GM23338 (cell line): ENCODE data around the gene OTOP2. TPM values are rescaled to one million over a fixed set of nuclear protein-coding genes. Genes with fewer than 3 reads are reported as not detected.

ENCODE experiments used
- ATAC-seq: fragments of 200-7000 bp; cut with Tn5 transposase; 3 replicates; pipeline ENCODE4 v1.9.1; 2020
- DNase-seq: peaks from one replicate; pipeline ENCODE4 v3.0.0-alpha.2; 2015; ENCODE audit warnings: low spot score
- H2AFZ ChIP-seq: fragments of 200-600 bp; sonication (generic); 2 replicates; pipeline ENCODE4 v1.8.0; 2016; ENCODE audit warnings: antibody characterized with exemption, mild to moderate bottlenecking, moderate library complexity
- H3F3A ChIP-seq: fragments of 200-600 bp; sonication (generic); replicated peaks from 2 replicates; pipeline ENCODE4 v1.8.0; 2017; ENCODE audit warnings: antibody characterized with exemption, mixed run types, low read depth
- H3K27ac ChIP-seq: fragments of 200-600 bp; sonication (generic); 2 replicates; pipeline ENCODE4 v1.6.1; 2016; ENCODE audit warnings: low read depth
- H3K27me3 ChIP-seq: fragments of 200-600 bp; sonication (generic); 2 replicates; pipeline ENCODE4 v1.8.0; 2016; ENCODE audit warnings: mild to moderate bottlenecking, mixed run types, moderate library complexity; ENCODE audit not compliant: insufficient read depth
- H3K36me3 ChIP-seq: fragments of 200-600 bp; sonication (generic); 2 replicates; pipeline ENCODE4 v1.8.0; 2016; ENCODE audit warnings: mild to moderate bottlenecking; ENCODE audit not compliant: insufficient read depth
- H3K4me1 ChIP-seq: fragments of 200-600 bp; sonication (generic); 2 replicates; pipeline ENCODE4 v1.8.0; 2016; ENCODE audit warnings: mild to moderate bottlenecking, moderate library complexity; ENCODE audit not compliant: insufficient read depth
- H3K4me2 ChIP-seq: fragments of 200-600 bp; sonication (generic); 2 replicates; pipeline ENCODE4 v1.7.1; 2017; ENCODE audit warnings: mixed run types
- H3K4me3 ChIP-seq: fragments of 200-600 bp; sonication (generic); 2 replicates; pipeline ENCODE4 v1.6.1; 2016; ENCODE audit warnings: mixed run types
- H3K79me2 ChIP-seq: fragments of 200-600 bp; sonication (generic); replicated peaks from 2 replicates; pipeline ENCODE4 v1.8.0; 2017; ENCODE audit warnings: mild to moderate bottlenecking; ENCODE audit not compliant: insufficient read depth
- H3K9me2 ChIP-seq: fragments of 200-600 bp; sonication (generic); 2 replicates; pipeline ENCODE4 v1.8.0; 2017; ENCODE audit not compliant: insufficient read depth
- H4K20me1 ChIP-seq: fragments of 200-600 bp; sonication (generic); replicated peaks from 2 replicates; pipeline ENCODE4 v1.8.0; 2017; ENCODE audit warnings: mild to moderate bottlenecking; ENCODE audit not compliant: insufficient read depth
- H3K27ac Mint-ChIP-seq: 2 replicates; pipeline ENCODE4 v1.8.0; 2020; ENCODE audit warnings: inconsistent platforms, mild to moderate bottlenecking, moderate library complexity, mixed read lengths
- H3K27me3 Mint-ChIP-seq: 3 replicates; pipeline ENCODE4 v1.8.0; 2022; ENCODE audit warnings: low read depth, mild to moderate bottlenecking, moderate library complexity, mixed read lengths, inconsistent platforms; ENCODE audit not compliant: insufficient read depth, poor library complexity
- H3K36me3 Mint-ChIP-seq: 3 replicates; pipeline ENCODE4 v1.8.0; 2021; ENCODE audit warnings: low read depth, mild to moderate bottlenecking, inconsistent platforms, moderate library complexity, mixed read lengths
- H3K4me1 Mint-ChIP-seq: 3 replicates; pipeline ENCODE4 v1.8.0; 2020; ENCODE audit warnings: mild to moderate bottlenecking, inconsistent platforms, mixed read lengths
- H3K4me3 Mint-ChIP-seq: 3 replicates; pipeline ENCODE4 v1.8.0; 2021; ENCODE audit warnings: moderate library complexity, mild to moderate bottlenecking, inconsistent platforms, mixed read lengths
- H3K9me3 Mint-ChIP-seq: 3 replicates; pipeline ENCODE4 v1.8.0; 2020; ENCODE audit warnings: moderate library complexity, mild to moderate bottlenecking, inconsistent platforms, mixed read lengths
- CREB1 ChIP-seq: fragments of 250-450 bp; sonication (Bioruptor Pico); IDR thresholded peaks from 2 replicates; pipeline ENCODE4 v1.5.0; 2020; ENCODE audit warnings: low read depth, mild to moderate bottlenecking, moderate library complexity
- EZH2 ChIP-seq: fragments of 200-600 bp; sonication (generic); IDR thresholded peaks from one replicate; pipeline ENCODE4 v1.8.0; 2017; ENCODE audit warnings: antibody characterized with exemption, mild to moderate bottlenecking, low read depth; ENCODE audit not compliant: unreplicated experiment
- EZH2phosphoT487 ChIP-seq: fragments of 200-600 bp; sonication (generic); IDR thresholded peaks from one replicate; pipeline ENCODE4 v1.8.1; 2018; ENCODE audit warnings: antibody characterized with exemption; ENCODE audit not compliant: unreplicated experiment
- JUNB ChIP-seq: IDR thresholded peaks from one replicate; pipeline ENCODE4 v1.6.1; 2016; ENCODE audit warnings: antibody characterized with exemption; ENCODE audit not compliant: unreplicated experiment
- NANOG ChIP-seq: IDR thresholded peaks from 2 replicates; pipeline ENCODE4 v1.6.1; 2016; ENCODE audit warnings: antibody characterized with exemption, borderline replicate concordance
- POLR2AphosphoS5 ChIP-seq: IDR thresholded peaks from 2 replicates; pipeline ENCODE4 v1.6.1; 2016; ENCODE audit warnings: antibody characterized with exemption, low read depth
- STAT1 ChIP-seq: IDR thresholded peaks from one replicate; pipeline ENCODE4 v1.6.1; 2016; ENCODE audit warnings: antibody characterized with exemption; ENCODE audit not compliant: unreplicated experiment
- ZNF114 ChIP-seq: fragments of 250-450 bp; sonication (Bioruptor Pico); IDR thresholded peaks from 2 replicates; pipeline ENCODE4 v1.5.0; 2020; ENCODE audit warnings: mild to moderate bottlenecking, moderate library complexity
- ZNF331 ChIP-seq: fragments of 250-450 bp; sonication (Bioruptor Pico); IDR thresholded peaks from 2 replicates; pipeline ENCODE4 v1.5.0; 2020; ENCODE audit warnings: low read depth, mild to moderate bottlenecking, moderate library complexity
- polyA plus RNA-seq: library from polyadenylated mRNA; unstranded; fragments of >200 nt; fragmentation: Nextera tagmentation; extraction: Ambion mirVana; gene quantifications from 2 replicates; pipeline ENCODE4 v1.2.1, GENCODE V29; 2016
- total RNA-seq: library from RNA; depleted of rRNA; stranded (reverse); fragments of >200 nt; shearing (Covaris generic); gene quantifications from 2 replicates; pipeline ENCODE4 v1.2.3, GENCODE V29; 2014
- TF ChIP-seq, protein P1 (sequence below): fragments of 250-450 bp; sonication (Bioruptor Pico); IDR thresholded peaks from 2 replicates; pipeline ENCODE4 v1.5.0; 2020; ENCODE audit warnings: mild to moderate bottlenecking, moderate library complexity
- TF ChIP-seq, protein P2 (sequence below), 2 experiments: fragments of 200-600 bp in 1 of 2; sonication (generic) in 1 of 2; conservative IDR thresholded peaks; 2 replicates each; pipeline versions ENCODE4 v1.5.1 to v1.6.1; 2016 to 2017; ENCODE audit warnings: antibody characterized with exemption in 2 of 2, low read depth in 2 of 2, mild to moderate bottlenecking in 2 of 2, moderate library complexity in 1 of 2
- TF ChIP-seq, protein P3 (sequence below): IDR thresholded peaks from 2 replicates; pipeline ENCODE4 v1.6.1; 2016; ENCODE audit warnings: antibody characterized with exemption
- TF ChIP-seq, protein P4 (sequence below): IDR thresholded peaks from one replicate; pipeline ENCODE4 v1.6.1; 2018; ENCODE audit warnings: antibody characterized with exemption; ENCODE audit not compliant: unreplicated experiment

OTOP2 gene
- total and polyA plus RNA-seq, 2 experiments from 2014 or later, result not detected

DNA sequence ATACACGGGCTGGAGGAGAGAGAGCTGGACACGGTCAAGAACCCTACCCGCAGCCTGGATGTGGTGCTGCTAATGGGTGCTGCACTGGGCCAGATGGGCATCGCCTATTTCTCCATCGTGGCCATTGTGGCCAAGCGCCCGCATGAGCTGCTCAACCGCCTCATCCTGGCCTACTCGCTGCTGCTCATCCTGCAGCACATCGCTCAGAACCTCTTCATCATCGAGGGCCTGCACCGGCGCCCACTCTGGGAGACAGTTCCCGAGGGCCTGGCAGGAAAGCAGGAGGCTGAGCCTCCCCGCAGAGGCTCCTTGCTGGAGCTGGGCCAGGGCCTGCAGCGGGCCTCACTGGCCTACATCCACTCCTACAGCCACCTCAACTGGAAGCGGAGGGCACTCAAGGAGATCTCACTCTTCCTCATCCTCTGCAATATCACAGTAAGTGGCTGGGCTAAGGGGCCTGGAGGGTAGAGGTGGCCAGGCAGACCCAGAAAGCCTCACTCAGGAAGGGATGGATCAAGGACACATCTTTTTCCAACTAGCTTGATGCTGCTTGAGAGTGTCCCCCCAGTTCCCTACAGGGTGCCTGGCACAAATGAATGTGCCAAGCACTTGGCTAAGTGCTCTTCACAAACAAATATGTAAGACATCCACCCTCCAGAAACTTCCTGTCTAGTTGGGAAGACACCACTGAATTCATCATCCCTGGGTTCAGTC is 23.1 kb downstream of the OTOP2 start:
- H2AFZ ChIP-seq, result no peak overlapping the region
- H3K4me3 Mint-ChIP-seq, result no peak overlapping the region
- no peaks in the 10 kb centered on the region for H3K36me3 ChIP-seq
- no peaks in the 10 kb centered on the region for H3K9me3 Mint-ChIP-seq
- no peak for DNase-seq
- no peak overlapping the region for H3K27ac Mint-ChIP-seq
- no peaks in the 10 kb centered on the region for H3F3A ChIP-seq
- H3K27me3 Mint-ChIP-seq, result peaks cover 12% of the 10 kb centered on the region
- H3K27me3 ChIP-seq, result no peaks in the 10 kb centered on the region
- no peak for TF ChIP-seq ZNF114
- TF ChIP-seq, protein P1, sequence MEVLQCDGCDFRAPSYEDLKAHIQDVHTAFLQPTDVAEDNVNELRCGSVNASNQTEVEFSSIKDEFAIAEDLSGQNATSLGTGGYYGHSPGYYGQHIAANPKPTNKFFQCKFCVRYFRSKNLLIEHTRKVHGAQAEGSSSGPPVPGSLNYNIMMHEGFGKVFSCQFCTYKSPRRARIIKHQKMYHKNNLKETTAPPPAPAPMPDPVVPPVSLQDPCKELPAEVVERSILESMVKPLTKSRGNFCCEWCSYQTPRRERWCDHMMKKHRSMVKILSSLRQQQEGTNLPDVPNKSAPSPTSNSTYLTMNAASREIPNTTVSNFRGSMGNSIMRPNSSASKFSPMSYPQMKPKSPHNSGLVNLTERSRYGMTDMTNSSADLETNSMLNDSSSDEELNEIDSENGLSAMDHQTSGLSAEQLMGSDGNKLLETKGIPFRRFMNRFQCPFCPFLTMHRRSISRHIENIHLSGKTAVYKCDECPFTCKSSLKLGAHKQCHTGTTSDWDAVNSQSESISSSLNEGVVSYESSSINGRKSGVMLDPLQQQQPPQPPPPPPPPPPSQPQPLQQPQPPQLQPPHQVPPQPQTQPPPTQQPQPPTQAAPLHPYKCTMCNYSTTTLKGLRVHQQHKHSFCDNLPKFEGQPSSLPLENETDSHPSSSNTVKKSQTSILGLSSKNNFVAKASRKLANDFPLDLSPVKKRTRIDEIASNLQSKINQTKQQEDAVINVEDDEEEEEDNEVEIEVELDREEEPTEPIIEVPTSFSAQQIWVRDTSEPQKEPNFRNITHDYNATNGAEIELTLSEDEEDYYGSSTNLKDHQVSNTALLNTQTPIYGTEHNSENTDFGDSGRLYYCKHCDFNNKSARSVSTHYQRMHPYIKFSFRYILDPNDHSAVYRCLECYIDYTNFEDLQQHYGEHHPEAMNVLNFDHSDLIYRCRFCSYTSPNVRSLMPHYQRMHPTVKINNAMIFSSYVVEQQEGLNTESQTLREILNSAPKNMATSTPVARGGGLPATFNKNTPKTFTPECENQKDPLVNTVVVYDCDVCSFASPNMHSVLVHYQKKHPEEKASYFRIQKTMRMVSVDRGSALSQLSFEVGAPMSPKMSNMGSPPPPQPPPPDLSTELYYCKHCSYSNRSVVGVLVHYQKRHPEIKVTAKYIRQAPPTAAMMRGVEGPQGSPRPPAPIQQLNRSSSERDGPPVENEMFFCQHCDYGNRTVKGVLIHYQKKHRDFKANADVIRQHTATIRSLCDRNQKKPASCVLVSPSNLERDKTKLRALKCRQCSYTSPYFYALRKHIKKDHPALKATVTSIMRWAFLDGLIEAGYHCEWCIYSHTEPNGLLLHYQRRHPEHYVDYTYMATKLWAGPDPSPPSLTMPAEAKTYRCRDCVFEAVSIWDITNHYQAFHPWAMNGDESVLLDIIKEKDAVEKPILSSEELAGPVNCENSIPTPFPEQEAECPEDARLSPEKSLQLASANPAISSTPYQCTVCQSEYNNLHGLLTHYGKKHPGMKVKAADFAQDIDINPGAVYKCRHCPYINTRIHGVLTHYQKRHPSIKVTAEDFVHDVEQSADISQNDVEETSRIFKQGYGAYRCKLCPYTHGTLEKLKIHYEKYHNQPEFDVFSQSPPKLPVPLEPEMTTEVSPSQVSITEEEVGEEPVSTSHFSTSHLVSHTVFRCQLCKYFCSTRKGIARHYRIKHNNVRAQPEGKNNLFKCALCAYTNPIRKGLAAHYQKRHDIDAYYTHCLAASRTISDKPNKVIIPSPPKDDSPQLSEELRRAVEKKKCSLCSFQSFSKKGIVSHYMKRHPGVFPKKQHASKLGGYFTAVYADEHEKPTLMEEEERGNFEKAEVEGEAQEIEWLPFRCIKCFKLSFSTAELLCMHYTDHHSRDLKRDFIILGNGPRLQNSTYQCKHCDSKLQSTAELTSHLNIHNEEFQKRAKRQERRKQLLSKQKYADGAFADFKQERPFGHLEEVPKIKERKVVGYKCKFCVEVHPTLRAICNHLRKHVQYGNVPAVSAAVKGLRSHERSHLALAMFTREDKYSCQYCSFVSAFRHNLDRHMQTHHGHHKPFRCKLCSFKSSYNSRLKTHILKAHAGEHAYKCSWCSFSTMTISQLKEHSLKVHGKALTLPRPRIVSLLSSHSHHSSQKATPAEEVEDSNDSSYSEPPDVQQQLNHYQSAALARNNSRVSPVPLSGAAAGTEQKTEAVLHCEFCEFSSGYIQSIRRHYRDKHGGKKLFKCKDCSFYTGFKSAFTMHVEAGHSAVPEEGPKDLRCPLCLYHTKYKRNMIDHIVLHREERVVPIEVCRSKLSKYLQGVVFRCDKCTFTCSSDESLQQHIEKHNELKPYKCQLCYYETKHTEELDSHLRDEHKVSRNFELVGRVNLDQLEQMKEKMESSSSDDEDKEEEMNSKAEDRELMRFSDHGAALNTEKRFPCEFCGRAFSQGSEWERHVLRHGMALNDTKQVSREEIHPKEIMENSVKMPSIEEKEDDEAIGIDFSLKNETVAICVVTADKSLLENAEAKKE (CRISPR knock-in tag), result no peak
- TF ChIP-seq EZH2, result no peak
- no peak for TF ChIP-seq JUNB
- no peak for TF ChIP-seq ZNF331 (CRISPR knock-in tag)
- TF ChIP-seq, protein P2, sequence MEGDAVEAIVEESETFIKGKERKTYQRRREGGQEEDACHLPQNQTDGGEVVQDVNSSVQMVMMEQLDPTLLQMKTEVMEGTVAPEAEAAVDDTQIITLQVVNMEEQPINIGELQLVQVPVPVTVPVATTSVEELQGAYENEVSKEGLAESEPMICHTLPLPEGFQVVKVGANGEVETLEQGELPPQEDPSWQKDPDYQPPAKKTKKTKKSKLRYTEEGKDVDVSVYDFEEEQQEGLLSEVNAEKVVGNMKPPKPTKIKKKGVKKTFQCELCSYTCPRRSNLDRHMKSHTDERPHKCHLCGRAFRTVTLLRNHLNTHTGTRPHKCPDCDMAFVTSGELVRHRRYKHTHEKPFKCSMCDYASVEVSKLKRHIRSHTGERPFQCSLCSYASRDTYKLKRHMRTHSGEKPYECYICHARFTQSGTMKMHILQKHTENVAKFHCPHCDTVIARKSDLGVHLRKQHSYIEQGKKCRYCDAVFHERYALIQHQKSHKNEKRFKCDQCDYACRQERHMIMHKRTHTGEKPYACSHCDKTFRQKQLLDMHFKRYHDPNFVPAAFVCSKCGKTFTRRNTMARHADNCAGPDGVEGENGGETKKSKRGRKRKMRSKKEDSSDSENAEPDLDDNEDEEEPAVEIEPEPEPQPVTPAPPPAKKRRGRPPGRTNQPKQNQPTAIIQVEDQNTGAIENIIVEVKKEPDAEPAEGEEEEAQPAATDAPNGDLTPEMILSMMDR (conservative IDR thresholded peaks at IDR 0.05; ENCODE audit: low read depth in 2 of 2), result no peak
- no peak for TF ChIP-seq CREB1 (CRISPR knock-in tag)
- TF ChIP-seq, protein P3, sequence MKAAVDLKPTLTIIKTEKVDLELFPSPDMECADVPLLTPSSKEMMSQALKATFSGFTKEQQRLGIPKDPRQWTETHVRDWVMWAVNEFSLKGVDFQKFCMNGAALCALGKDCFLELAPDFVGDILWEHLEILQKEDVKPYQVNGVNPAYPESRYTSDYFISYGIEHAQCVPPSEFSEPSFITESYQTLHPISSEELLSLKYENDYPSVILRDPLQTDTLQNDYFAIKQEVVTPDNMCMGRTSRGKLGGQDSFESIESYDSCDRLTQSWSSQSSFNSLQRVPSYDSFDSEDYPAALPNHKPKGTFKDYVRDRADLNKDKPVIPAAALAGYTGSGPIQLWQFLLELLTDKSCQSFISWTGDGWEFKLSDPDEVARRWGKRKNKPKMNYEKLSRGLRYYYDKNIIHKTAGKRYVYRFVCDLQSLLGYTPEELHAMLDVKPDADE, result no peak
- TF ChIP-seq STAT1, result no peak
- no peak for TF ChIP-seq POLR2AphosphoS5
- TF ChIP-seq, protein P4, sequence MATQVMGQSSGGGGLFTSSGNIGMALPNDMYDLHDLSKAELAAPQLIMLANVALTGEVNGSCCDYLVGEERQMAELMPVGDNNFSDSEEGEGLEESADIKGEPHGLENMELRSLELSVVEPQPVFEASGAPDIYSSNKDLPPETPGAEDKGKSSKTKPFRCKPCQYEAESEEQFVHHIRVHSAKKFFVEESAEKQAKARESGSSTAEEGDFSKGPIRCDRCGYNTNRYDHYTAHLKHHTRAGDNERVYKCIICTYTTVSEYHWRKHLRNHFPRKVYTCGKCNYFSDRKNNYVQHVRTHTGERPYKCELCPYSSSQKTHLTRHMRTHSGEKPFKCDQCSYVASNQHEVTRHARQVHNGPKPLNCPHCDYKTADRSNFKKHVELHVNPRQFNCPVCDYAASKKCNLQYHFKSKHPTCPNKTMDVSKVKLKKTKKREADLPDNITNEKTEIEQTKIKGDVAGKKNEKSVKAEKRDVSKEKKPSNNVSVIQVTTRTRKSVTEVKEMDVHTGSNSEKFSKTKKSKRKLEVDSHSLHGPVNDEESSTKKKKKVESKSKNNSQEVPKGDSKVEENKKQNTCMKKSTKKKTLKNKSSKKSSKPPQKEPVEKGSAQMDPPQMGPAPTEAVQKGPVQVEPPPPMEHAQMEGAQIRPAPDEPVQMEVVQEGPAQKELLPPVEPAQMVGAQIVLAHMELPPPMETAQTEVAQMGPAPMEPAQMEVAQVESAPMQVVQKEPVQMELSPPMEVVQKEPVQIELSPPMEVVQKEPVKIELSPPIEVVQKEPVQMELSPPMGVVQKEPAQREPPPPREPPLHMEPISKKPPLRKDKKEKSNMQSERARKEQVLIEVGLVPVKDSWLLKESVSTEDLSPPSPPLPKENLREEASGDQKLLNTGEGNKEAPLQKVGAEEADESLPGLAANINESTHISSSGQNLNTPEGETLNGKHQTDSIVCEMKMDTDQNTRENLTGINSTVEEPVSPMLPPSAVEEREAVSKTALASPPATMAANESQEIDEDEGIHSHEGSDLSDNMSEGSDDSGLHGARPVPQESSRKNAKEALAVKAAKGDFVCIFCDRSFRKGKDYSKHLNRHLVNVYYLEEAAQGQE, result no peak
- no peak for TF ChIP-seq EZH2phosphoT487
- TF ChIP-seq NANOG, result no peak
- H3K4me1 Mint-ChIP-seq, result peaks cover 14% of the 10 kb centered on the region
- no peak overlapping the region for H3K27ac ChIP-seq
- H4K20me1 ChIP-seq, result no peaks in the 10 kb centered on the region
- no peaks in the 10 kb centered on the region for H3K9me2 ChIP-seq
- no peak overlapping the region for H3K4me2 ChIP-seq
- ATAC-seq, result no peak
- H3K79me2 ChIP-seq, result no peaks in the 10 kb centered on the region
- H3K36me3 Mint-ChIP-seq, result no peaks in the 10 kb centered on the region
- H3K4me3 ChIP-seq, result no peak overlapping the region
- H3K4me1 ChIP-seq, result peaks cover 5% of the 10 kb centered on the region; the same call in 1 of the 2 replicates
